Testis (tissue), 3 donors: ENCODE results near the gene TRIP10. TPM values are rescaled to one million over a fixed set of nuclear protein-coding genes. Genes with fewer than 3 reads are reported as not detected.

Source experiments
- DNase-seq: peaks from one replicate; pipeline ENCODE4 v3.0.0-alpha.2; 2019
- H3K27ac ChIP-seq, 2 donors: fragments of 200-600 bp; sonication (generic); one replicate each; pipeline ENCODE4 v1.5.1; 2019
- H3K27me3 ChIP-seq: fragments of 200-600 bp; sonication (generic); one replicate; pipeline ENCODE4 v1.5.1; 2019
- H3K36me3 ChIP-seq: fragments of 200-600 bp; sonication (generic); one replicate; pipeline ENCODE4 v1.5.1; 2017; ENCODE audit warnings: low read depth; ENCODE audit errors: missing control alignments
- H3K4me1 ChIP-seq: fragments of 200-600 bp; sonication (generic); one replicate; pipeline ENCODE4 v1.5.1; 2019
- H3K4me3 ChIP-seq, 2 donors: fragments of 200-600 bp; sonication (generic); one replicate each; pipeline ENCODE4 v1.5.1; 2017 to 2019
- H3K9me3 ChIP-seq: fragments of 200-600 bp; sonication (generic); one replicate; pipeline ENCODE4 v1.5.1; 2017
- POLR2A ChIP-seq: fragments of 450-650 bp; IDR thresholded peaks from one replicate; pipeline ENCODE4 v1.6.1; 2017; ENCODE audit warnings: antibody characterized with exemption, mild to moderate bottlenecking, moderate library complexity
- WGBS, 2 donors: methylation state at CpG; one replicate each; pipeline ENCODE4 v1.1.5; 2018; 5-methylcytosine and 5-hydroxymethylcytosine counted together
- intact Hi-C: fragments of 100-400 bp; cut with DNase I; formaldehyde crosslinking; loops from one replicate; pipeline ENCODE4 v1.15.1; 2023; ENCODE audit warnings: low total_unique reads
- polyA plus RNA-seq: library from polyadenylated mRNA; stranded (reverse); fragments of 350-450 nt; fragmentation: Illumina TruSeq; extraction: RNeasy Lipid Tissue Mini Kit (QIAGEN cat#74804); gene quantifications from one replicate; pipeline ENCODE4 v1.2.3, GENCODE V29; 2014; ENCODE audit warnings: low read depth, low replicate concordance; ENCODE audit not compliant: insufficient read depth
- total RNA-seq, 2 donors: library from RNA; depleted of rRNA; stranded (reverse); fragments of >200 nt; gene quantifications; one replicate each; pipeline ENCODE4 v1.2.3, GENCODE V29; 2016
- TF ChIP-seq, protein P1 (sequence below), 3 experiments: fragments of 450-650 bp in 2 of 3; fragments of 200-600 bp in 1 of 3; sonication (generic) in 1 of 3; IDR thresholded peaks; one replicate each; pipeline ENCODE4 v1.5.1; 2016 to 2019; ENCODE audit warnings: antibody characterized with exemption in 3 of 3, mild to moderate bottlenecking in 2 of 3, moderate library complexity in 1 of 3

The TRIP10 gene
- total and polyA plus RNA-seq, 3 donors from 2014 or later = 60.4 to 65.8 (median 62.7) TPM

DNA sequence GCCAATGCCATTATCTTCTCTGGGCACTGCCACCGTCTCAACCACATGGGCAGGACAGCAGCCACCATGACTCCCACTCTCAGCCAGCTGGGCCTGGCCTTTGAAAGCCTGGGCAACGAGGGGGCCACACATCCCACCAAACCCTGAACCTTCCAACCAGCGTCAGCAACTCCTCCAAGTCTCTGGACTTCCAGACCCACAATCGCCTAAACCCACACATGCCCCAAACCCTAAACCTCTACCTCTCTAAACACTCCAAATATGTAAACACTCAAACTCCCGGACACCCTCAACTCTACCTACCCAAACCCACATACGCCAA lies 20.0 kb upstream of the TRIP10 start:
- TF ChIP-seq, protein P1, sequence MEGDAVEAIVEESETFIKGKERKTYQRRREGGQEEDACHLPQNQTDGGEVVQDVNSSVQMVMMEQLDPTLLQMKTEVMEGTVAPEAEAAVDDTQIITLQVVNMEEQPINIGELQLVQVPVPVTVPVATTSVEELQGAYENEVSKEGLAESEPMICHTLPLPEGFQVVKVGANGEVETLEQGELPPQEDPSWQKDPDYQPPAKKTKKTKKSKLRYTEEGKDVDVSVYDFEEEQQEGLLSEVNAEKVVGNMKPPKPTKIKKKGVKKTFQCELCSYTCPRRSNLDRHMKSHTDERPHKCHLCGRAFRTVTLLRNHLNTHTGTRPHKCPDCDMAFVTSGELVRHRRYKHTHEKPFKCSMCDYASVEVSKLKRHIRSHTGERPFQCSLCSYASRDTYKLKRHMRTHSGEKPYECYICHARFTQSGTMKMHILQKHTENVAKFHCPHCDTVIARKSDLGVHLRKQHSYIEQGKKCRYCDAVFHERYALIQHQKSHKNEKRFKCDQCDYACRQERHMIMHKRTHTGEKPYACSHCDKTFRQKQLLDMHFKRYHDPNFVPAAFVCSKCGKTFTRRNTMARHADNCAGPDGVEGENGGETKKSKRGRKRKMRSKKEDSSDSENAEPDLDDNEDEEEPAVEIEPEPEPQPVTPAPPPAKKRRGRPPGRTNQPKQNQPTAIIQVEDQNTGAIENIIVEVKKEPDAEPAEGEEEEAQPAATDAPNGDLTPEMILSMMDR (IDR thresholded peaks at IDR 0.05) = no peak
- no peak for TF ChIP-seq POLR2A
- no peaks in the 10 kb centered on the region for H3K36me3 ChIP-seq
- DNase-seq = no peak
- no peaks in the 10 kb centered on the region for H3K27me3 ChIP-seq
- no peak overlapping the region for H3K27ac ChIP-seq
- WGBS, 2 donors = 73 to 81% methylated on average over 5 to 6 of the region's 6 CpGs
- H3K4me1 ChIP-seq = no peaks in the 10 kb centered on the region
- H3K4me3 ChIP-seq = no peak overlapping the region
- H3K9me3 ChIP-seq = no peaks in the 10 kb centered on the region
- intact Hi-C loops = no loop called here

DNA sequence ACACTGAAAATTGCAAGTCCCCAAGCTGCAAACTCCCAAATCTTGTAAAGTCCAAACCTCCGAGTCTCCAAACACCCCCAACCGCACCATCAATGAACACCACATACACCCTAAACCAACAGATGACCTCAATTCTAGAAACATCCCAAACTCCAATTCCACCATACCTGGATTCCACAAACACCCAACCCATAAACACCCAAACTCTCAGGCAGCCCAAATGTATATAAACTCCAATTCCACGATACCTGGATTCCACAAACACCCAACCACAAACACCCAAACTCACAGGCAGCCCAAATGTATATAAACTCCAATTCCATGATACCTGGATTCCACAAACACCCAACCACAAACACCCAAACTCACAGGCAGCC lies 19.5 kb upstream of the TRIP10 start:
- no peak for TF ChIP-seq POLR2A
- TF ChIP-seq, protein P1 (IDR thresholded peaks at IDR 0.05) = no peak
- intact Hi-C loops = no loop called here
- DNase-seq = no peak
- Histone ChIP-seq H3K27me3 (no peaks in the 10 kb centered on the region), H3K27ac (no peak overlapping the region), H3K9me3 (no peaks in the 10 kb centered on the region), H3K4me3 (no peak overlapping the region), H3K36me3 (no peaks in the 10 kb centered on the region), H3K4me1 (no peaks in the 10 kb centered on the region)
- 89 to 92% methylated on average over 3 of the region's 3 CpGs for whole genome bisulfite sequencing, 2 donors

DNA sequence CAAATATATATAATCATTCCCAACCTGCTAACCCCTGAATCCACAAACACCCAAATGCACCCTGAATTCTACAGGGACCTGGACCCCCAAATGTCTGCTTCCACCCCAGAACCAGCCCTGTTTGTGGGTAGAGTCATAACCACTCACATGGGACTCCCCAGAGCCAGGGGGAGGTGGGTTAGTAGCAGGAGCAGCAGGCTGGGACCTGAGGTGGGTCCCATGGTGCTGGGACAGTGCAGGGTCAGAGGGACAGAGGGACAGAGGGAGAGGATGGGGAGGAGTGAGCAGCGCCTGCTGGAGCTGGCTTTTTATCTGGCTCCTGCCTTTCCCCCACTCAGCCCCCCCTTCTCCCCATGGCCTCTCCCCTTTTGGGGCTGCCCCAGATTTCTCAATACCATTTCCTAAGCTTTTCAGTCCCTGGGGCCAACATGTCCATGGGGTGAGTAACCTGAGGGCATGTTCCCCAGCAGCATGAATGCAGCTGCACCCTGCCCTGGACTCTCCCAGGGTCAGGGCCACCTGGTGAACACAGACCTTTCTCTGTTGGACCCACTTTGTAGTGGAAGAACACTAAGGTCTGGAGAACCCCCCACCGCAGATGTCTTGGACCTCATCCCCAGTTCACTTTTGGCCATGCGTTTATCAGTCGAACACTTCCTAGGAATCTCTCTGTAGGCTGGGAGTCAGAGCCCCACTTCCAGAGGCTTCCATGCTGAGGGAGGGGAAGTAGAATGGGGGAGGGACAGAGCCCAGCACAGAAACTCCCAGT lies 18.9 kb upstream of the TRIP10 start, which contains the start of gene C3:
Gene C3, minus strand, starts transcription at position 282 of the 769 bp plus-strand sequence. Its CDS starts 61 bp downstream, at position 221.
- no peaks in the 10 kb centered on the region for H3K27me3 ChIP-seq
- no peaks in the 10 kb centered on the region for H3K9me3 ChIP-seq
- no peak within 1 kb of the TSS for H3K27ac ChIP-seq
- DNase-seq = peak; percentile 71
- H3K36me3 ChIP-seq = no peaks in the 10 kb centered on the region
- H3K4me1 ChIP-seq = peaks cover 5% of the 10 kb centered on the region
- no peak for TF ChIP-seq POLR2A
- no peak within 1 kb of the TSS for H3K4me3 ChIP-seq
- intact Hi-C loops = no loop called here
- 51 to 54% methylated on average over 4 of the region's 4 CpGs for WGBS, 2 donors

DNA sequence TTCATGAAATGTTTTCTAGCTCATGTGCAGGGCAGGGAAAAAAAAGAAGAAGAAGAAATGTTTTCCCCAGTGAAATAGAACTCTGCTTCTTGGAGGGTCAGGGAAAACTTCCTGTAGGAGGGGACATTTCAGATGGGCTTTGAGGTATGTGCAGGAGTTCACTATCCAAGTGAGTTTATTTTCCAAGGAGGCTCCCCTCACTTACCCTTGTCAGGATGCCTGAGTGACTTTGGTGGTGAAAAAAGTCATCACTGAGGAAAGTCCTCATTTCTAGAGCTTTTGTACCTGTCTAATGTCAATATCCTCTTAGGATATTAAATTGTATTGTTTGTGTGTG lies 18.4 kb upstream of the TRIP10 start:
- no peak overlapping the region for H3K27ac ChIP-seq
- H3K36me3 ChIP-seq = no peaks in the 10 kb centered on the region
- no peak overlapping the region for H3K4me3 ChIP-seq
- TF ChIP-seq POLR2A = no peak
- TF ChIP-seq, protein P1 (IDR thresholded peaks at IDR 0.05) = no peak
- intact Hi-C loops = no loop called here
- no peaks in the 10 kb centered on the region for H3K9me3 ChIP-seq
- no peaks in the 10 kb centered on the region for H3K27me3 ChIP-seq
- DNase-seq = no peak
- H3K4me1 ChIP-seq = peaks cover 9% of the 10 kb centered on the region

DNA sequence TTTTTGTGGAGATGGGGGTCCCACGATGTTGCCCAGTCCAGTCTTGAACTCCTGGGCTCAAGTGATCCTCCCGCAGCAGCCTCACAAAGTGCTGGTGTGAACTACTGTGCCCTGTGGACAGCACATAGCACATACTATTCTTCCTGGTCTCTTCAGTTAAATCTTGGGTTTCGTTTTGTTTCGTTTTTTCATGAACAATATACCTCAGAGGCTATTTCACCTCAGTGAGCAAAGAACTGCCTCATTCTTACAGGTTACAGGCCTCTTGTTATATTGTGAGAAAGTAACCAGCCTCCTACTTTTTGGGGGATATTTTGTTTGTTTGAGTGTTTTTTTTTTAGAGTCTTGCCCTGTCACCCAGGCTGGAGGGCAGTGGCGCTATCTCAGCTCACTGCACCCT lies 17.7 kb upstream of the TRIP10 start:
- H3K4me1 ChIP-seq = peaks cover 9% of the 10 kb centered on the region
- H3K27ac ChIP-seq = no peak overlapping the region

More for the DNA sequence above, 17.7 kb upstream of the TRIP10 start:
- intact Hi-C loops = no loop called here
- 76 to 83% methylated on average over 5 of the region's 5 CpGs for WGBS, 2 donors
- H3K9me3 ChIP-seq = no peaks in the 10 kb centered on the region
- DNase-seq = no peak
- no peaks in the 10 kb centered on the region for H3K36me3 ChIP-seq
- TF ChIP-seq POLR2A = no peak
- TF ChIP-seq, protein P1 (IDR thresholded peaks at IDR 0.05) = no peak
- no peaks in the 10 kb centered on the region for H3K27me3 ChIP-seq
- no peak overlapping the region for H3K4me3 ChIP-seq
